ENCODE measurements around the gene SF1. TPM values are rescaled to one million over a fixed set of nuclear protein-coding genes. Genes with fewer than 3 reads are reported as not detected.
A peak's percentile ranks its signal among the peaks of the same experiment; 100 is the strongest.

The SF1 gene
- total RNA-seq, 1 donor from 2014 or later, result 102 TPM

GRCh38 chr11:64769283-64769682 lies 9.1 kb downstream of the SF1 start:
- Histone ChIP-seq H3K27me3 (ENCODE audit: control insufficient read depth in 3 of 3, insufficient read depth in 3 of 3, low read length in 3 of 3) (no peaks in the 10 kb centered on the region), H3K4me1 (ENCODE audit: control insufficient read depth in 3 of 3, insufficient read depth in 3 of 3, low read length in 3 of 3) (peaks cover 47 to 62% (median 54%) of the 10 kb centered on the region in 3 donors), H3K9me3 (ENCODE audit: control insufficient read depth in 3 of 3, low read length in 3 of 3) (no peaks in the 10 kb centered on the region), H3K36me3 (ENCODE audit: control insufficient read depth in 3 of 3, insufficient read depth in 3 of 3, low read length in 3 of 3) (peaks cover 79 to 93% (median 92%) of the 10 kb centered on the region in 3 donors), H3K9ac (ENCODE audit: low read depth in 1 of 3, low read length in 3 of 3) (no peak overlapping the region), H3K4me3 (ENCODE audit: low read length in 3 of 3) (no peak overlapping the region), H3K27ac (ENCODE audit: low read depth, low read length) (no peak overlapping the region)

DNA sequence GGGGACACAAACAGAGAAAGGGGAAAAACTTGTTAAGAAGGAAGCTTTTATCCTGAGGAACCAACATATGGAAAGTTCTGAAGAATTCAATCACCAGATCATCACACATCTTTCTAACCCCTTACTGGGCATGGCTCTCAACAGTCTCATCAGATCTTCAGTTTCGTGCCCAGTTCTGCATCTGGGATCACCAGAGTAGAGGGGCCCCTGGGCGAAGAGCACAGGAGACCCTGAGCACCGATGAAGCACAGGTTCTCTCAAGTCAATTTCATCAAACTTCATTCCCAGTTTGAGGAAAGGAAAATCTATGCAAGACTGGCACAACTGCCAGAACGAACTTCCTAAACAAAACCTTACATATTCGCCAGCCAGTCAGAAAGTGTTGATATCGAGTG lies 10.0 kb downstream of the SF1 start:
- Histone ChIP-seq H3K9me3 (ENCODE audit: control insufficient read depth in 3 of 3, low read length in 3 of 3) (no peaks in the 10 kb centered on the region), H3K4me1 (ENCODE audit: control insufficient read depth in 3 of 3, insufficient read depth in 3 of 3, low read length in 3 of 3) (peaks cover 50 to 62% (median 56%) of the 10 kb centered on the region in 3 donors), H3K27me3 (ENCODE audit: control insufficient read depth in 3 of 3, insufficient read depth in 3 of 3, low read length in 3 of 3) (no peaks in the 10 kb centered on the region), H3K36me3 (ENCODE audit: control insufficient read depth in 3 of 3, insufficient read depth in 3 of 3, low read length in 3 of 3) (peaks cover 77 to 89% (median 86%) of the 10 kb centered on the region in 3 donors), H3K27ac (ENCODE audit: low read depth, low read length) (no peak overlapping the region), H3K4me3 (ENCODE audit: low read length in 3 of 3) (no peak overlapping the region), H3K9ac (ENCODE audit: low read depth in 1 of 3, low read length in 3 of 3) (peak overlapping the region in 1 of 3 donors; percentile 10)

GRCh38 chr11:64767344-64768299 lies 10.7 kb downstream of the SF1 start:
- no peaks in the 10 kb centered on the region for H3K27me3 ChIP-seq (ENCODE audit: control insufficient read depth in 3 of 3, insufficient read depth in 3 of 3, low read length in 3 of 3)
- H3K9me3 ChIP-seq (ENCODE audit: control insufficient read depth in 3 of 3, low read length in 3 of 3), result no peaks in the 10 kb centered on the region
- peak overlapping the region; percentile 63 for H3K27ac ChIP-seq (ENCODE audit: low read depth, low read length)
- H3K4me3 ChIP-seq (ENCODE audit: low read length in 3 of 3), result no peak overlapping the region
- H3K4me1 ChIP-seq (ENCODE audit: control insufficient read depth in 3 of 3, insufficient read depth in 3 of 3, low read length in 3 of 3), result peaks cover 49 to 62% (median 56%) of the 10 kb centered on the region in 3 donors
- H3K36me3 ChIP-seq (ENCODE audit: control insufficient read depth in 3 of 3, insufficient read depth in 3 of 3, low read length in 3 of 3), result peaks cover 72 to 83% (median 80%) of the 10 kb centered on the region in 3 donors
- peak overlapping the region; percentile 8 to 58 (median 10) for H3K9ac ChIP-seq (ENCODE audit: low read depth in 1 of 3, low read length in 3 of 3)

GRCh38 chr11:64766881-64767280 lies 11.5 kb downstream of the SF1 start:
- peaks cover 70 to 76% (median 72%) of the 10 kb centered on the region in 3 donors for H3K36me3 ChIP-seq (ENCODE audit: control insufficient read depth in 3 of 3, insufficient read depth in 3 of 3, low read length in 3 of 3)
- peaks cover 50 to 63% (median 57%) of the 10 kb centered on the region in 3 donors for H3K4me1 ChIP-seq (ENCODE audit: control insufficient read depth in 3 of 3, insufficient read depth in 3 of 3, low read length in 3 of 3)
- H3K9me3 ChIP-seq (ENCODE audit: control insufficient read depth in 3 of 3, low read length in 3 of 3), result no peaks in the 10 kb centered on the region
- peak overlapping the region; percentile 63 for H3K27ac ChIP-seq (ENCODE audit: low read depth, low read length)
- H3K9ac ChIP-seq (ENCODE audit: low read depth in 1 of 3, low read length in 3 of 3), result peak overlapping the region in 1 of 3 donors; percentile 10
- no peaks in the 10 kb centered on the region for H3K27me3 ChIP-seq (ENCODE audit: control insufficient read depth in 3 of 3, insufficient read depth in 3 of 3, low read length in 3 of 3)
- H3K4me3 ChIP-seq (ENCODE audit: low read length in 3 of 3), result no peak overlapping the region

DNA sequence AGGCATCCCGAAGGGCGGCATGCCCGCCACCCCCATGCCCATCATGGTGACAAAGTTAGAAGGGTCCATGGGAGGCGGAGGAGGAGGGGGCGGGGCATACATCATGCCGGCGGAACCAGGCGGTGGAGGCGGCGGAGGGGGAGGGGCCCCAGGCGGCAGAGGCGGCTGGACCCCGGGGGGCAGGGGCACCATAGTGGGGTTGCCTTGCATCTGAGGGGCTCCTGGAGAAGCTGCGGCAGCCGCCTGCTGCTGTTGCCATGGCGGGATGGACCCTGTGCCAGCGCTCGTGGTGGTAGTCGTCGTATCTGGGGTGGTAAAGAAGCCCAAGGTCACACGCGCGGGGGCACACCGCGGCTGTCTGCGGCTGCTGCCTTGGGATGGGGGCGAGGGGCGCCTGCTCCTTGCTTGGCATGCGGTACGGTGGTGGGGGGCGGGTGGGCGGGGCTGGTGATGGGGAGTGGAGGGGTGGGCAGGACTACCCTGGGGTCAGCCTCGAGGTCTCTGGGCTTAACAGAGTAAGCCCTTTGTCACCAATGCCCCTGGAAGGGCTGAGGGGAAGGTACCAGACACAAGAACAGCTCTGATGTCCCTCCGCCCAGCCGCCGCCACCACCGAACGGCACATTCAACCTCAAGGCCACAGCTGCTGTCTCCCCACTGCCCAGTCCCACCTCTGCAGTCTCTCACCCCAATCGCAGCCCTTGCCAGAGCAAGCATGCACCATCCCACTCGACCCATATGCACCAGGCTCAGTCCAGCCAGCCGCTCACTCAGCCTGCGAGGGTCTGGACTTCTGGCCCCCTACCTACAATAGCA lies 12.3 kb downstream of the SF1 start:
- peaks cover 64 to 68% (median 67%) of the 10 kb centered on the region in 3 donors for H3K36me3 ChIP-seq (ENCODE audit: control insufficient read depth in 3 of 3, insufficient read depth in 3 of 3, low read length in 3 of 3)
- H3K4me1 ChIP-seq (ENCODE audit: control insufficient read depth in 3 of 3, insufficient read depth in 3 of 3, low read length in 3 of 3), result peaks cover 49 to 65% (median 59%) of the 10 kb centered on the region in 3 donors
- H3K9me3 ChIP-seq (ENCODE audit: control insufficient read depth in 3 of 3, low read length in 3 of 3), result no peaks in the 10 kb centered on the region
- H3K27ac ChIP-seq (ENCODE audit: low read depth, low read length), result no peak overlapping the region
- H3K27me3 ChIP-seq (ENCODE audit: control insufficient read depth in 3 of 3, insufficient read depth in 3 of 3, low read length in 3 of 3), result no peaks in the 10 kb centered on the region
- no peak overlapping the region for H3K9ac ChIP-seq (ENCODE audit: low read depth in 1 of 3, low read length in 3 of 3)
- no peak overlapping the region for H3K4me3 ChIP-seq (ENCODE audit: low read length in 3 of 3)

GRCh38 chr11:64765291-64765850 lies 13.0 kb downstream of the SF1 start:
- Histone ChIP-seq H3K4me1 (ENCODE audit: control insufficient read depth in 3 of 3, insufficient read depth in 3 of 3, low read length in 3 of 3) (peaks cover 55 to 72% (median 66%) of the 10 kb centered on the region in 3 donors), H3K36me3 (ENCODE audit: control insufficient read depth in 3 of 3, insufficient read depth in 3 of 3, low read length in 3 of 3) (peaks cover 57 to 62% (median 60%) of the 10 kb centered on the region in 3 donors)

GRCh38 chr11:64764753-64765152 lies 13.6 kb downstream of the SF1 start:
- Histone ChIP-seq H3K27ac (ENCODE audit: low read depth, low read length) (peak overlapping the region; percentile 98), H3K4me3 (ENCODE audit: low read length in 3 of 3) (peak overlapping the region in 1 of 3 donors; percentile 15), H3K9ac (ENCODE audit: low read depth in 1 of 3, low read length in 3 of 3) (peak overlapping the region; percentile 57 to 100 (median 82)), H3K36me3 (ENCODE audit: control insufficient read depth in 3 of 3, insufficient read depth in 3 of 3, low read length in 3 of 3) (peaks cover 51 to 55% (median 54%) of the 10 kb centered on the region in 3 donors), H3K4me1 (ENCODE audit: control insufficient read depth in 3 of 3, insufficient read depth in 3 of 3, low read length in 3 of 3) (peaks cover 60 to 78% (median 71%) of the 10 kb centered on the region in 3 donors), H3K27me3 (ENCODE audit: control insufficient read depth in 3 of 3, insufficient read depth in 3 of 3, low read length in 3 of 3) (no peaks in the 10 kb centered on the region), H3K9me3 (ENCODE audit: control insufficient read depth in 3 of 3, low read length in 3 of 3) (no peaks in the 10 kb centered on the region)

More at GRCh38 chr11:64765291-64765850, 13.0 kb downstream of the SF1 start:
- Histone ChIP-seq H3K27me3 (ENCODE audit: control insufficient read depth in 3 of 3, insufficient read depth in 3 of 3, low read length in 3 of 3) (no peaks in the 10 kb centered on the region), H3K4me3 (ENCODE audit: low read length in 3 of 3) (no peak overlapping the region), H3K9ac (ENCODE audit: low read depth in 1 of 3, low read length in 3 of 3) (peak overlapping the region in 1 of 3 donors; percentile 100), H3K27ac (ENCODE audit: low read depth, low read length) (no peak overlapping the region), H3K9me3 (ENCODE audit: control insufficient read depth in 3 of 3, low read length in 3 of 3) (no peaks in the 10 kb centered on the region)

GRCh38 chr11:64764040-64764611 lies 14.2 kb downstream of the SF1 start:
- Histone ChIP-seq H3K4me1 (ENCODE audit: control insufficient read depth in 3 of 3, insufficient read depth in 3 of 3, low read length in 3 of 3) (peaks cover 60 to 85% (median 77%) of the 10 kb centered on the region in 3 donors), H3K36me3 (ENCODE audit: control insufficient read depth in 3 of 3, insufficient read depth in 3 of 3, low read length in 3 of 3) (peaks cover 45 to 49% (median 49%) of the 10 kb centered on the region in 3 donors), H3K9me3 (ENCODE audit: control insufficient read depth in 3 of 3, low read length in 3 of 3) (no peaks in the 10 kb centered on the region), H3K4me3 (ENCODE audit: low read length in 3 of 3) (peak overlapping the region in 2 of 3 donors; percentile 46 to 56), H3K27me3 (ENCODE audit: control insufficient read depth in 3 of 3, insufficient read depth in 3 of 3, low read length in 3 of 3) (no peaks in the 10 kb centered on the region), H3K27ac (ENCODE audit: low read depth, low read length) (peak overlapping the region; percentile 98), H3K9ac (ENCODE audit: low read depth in 1 of 3, low read length in 3 of 3) (peak overlapping the region; percentile 64 to 100 (median 82))

- peaks cover 42 to 46% (median 46%) of the 10 kb centered on the region in 3 donors for H3K36me3 ChIP-seq (ENCODE audit: control insufficient read depth in 3 of 3, insufficient read depth in 3 of 3, low read length in 3 of 3)
- peaks cover 60 to 89% (median 80%) of the 10 kb centered on the region in 3 donors for H3K4me1 ChIP-seq (ENCODE audit: control insufficient read depth in 3 of 3, insufficient read depth in 3 of 3, low read length in 3 of 3)
- peak overlapping the region; percentile 64 to 100 (median 82) for H3K9ac ChIP-seq (ENCODE audit: low read depth in 1 of 3, low read length in 3 of 3)
- no peaks in the 10 kb centered on the region for H3K9me3 ChIP-seq (ENCODE audit: control insufficient read depth in 3 of 3, low read length in 3 of 3)
- no peaks in the 10 kb centered on the region for H3K27me3 ChIP-seq (ENCODE audit: control insufficient read depth in 3 of 3, insufficient read depth in 3 of 3, low read length in 3 of 3)
- H3K4me3 ChIP-seq (ENCODE audit: low read length in 3 of 3), result peak overlapping the region; percentile 46 to 56 (median 51)
- peak overlapping the region; percentile 98 for H3K27ac ChIP-seq (ENCODE audit: low read depth, low read length)
Measured at GRCh38 chr11:64763526-64764039, 14.8 kb downstream of the SF1 start.

Measured in skeletal muscle tissue (tissue), 4 donors.